ENCODE data around the gene ZNF586.

Gene ZNF586

DNA sequence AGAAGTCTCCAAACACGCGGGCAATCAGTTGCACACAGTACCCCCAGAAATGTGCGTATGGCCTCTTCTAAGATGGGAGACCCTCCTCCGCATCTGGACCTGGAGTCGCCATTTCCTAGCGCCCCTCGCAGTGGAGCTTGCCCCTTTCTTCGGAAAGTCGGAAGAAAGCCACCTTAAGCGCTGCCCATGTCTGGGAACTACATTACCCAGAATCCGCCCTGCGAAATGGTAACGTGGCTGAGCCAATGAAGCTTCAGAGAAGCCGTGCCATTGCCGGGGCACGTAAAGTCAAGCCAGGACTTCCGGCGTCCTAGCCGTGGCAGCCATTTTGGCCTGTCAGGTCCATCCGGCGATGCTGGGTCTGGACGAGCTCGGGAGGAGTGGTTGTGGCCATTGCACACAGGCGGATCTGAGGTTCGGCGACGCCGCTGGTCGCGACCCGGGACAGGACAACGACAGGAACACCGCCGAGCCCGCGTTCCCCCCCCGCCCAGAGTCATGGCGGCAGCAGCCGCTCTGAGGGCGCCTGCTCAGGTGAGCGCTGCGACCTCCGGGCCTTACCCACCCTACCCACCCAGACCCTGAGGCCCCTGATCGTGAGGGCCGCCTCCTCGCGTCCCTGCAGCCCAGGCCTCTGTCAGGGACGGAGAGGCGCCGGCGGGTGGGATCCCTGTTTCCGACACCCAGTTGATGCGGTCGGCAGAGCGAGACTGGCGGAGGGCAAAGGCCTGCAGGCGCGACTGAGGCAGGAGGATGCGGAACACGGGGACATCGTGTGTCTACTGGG lies at the start of gene ZNF586:
ZNF586 (plus strand) TSS at position 332 of the 787 bp plus-strand sequence; CDS start at position 499, 167 bp downstream.
- DNase-seq, result peak; percentile 12 to 92 (median 82)

DNA sequence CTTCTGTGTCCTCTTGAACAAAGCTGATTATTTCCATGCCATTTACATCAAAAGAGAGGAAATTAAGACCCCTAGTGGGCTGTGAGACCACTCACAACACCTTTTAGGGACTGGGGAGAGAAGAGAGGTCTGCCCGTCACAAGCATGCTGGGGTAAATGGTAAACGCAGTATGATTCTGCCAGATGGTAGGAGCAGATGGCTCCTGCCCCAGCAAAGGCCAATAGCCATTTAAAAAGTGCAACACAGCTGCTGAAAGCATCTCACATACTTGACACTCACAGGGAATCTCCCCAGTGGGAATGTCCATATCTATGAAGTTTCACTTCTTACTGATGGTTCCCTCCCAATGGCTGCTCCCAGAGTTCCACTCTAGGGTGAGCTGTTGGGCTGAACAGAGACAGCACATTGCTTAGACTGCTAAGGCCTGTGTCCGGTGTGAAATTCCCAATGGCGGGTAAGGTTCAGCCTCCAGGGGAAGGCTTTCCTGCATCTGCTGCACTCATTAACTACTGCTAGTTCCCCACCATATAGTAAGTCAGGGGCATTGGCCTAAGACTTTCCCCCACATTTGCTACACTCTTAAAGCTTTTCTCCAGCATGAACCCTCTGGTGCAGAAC lies 49.5 kb upstream of the ZNF586 start:
- DNase-seq, result peak in 1 of 14 donors; percentile 71

- DNase-seq, result no peak
Measured at GRCh38 chr19:57720878-57721277, 48.6 kb upstream of the ZNF586 start.

DNA sequence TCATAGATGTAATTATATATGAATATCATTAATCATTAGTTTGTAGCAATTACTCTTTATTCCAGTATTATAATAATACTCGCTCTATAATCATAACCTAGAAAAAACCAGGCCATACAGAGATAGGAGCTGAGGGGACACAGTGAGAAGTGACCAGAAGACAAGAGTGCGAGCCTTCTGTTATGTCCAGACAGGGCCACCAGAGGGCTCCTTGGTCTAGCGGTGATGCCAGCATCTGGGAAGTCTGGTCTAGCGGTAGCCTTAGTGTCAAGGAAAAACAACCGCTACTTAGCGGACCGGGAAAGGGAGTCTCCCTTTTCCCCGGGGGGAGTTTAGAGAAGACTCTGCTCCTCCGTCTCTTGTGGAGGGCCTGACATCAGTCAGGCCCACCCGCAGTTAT lies 31.2 kb upstream of the ZNF586 start:
- DNase-seq, result peak in 6 of 14 donors; percentile 0 to 51 (median 6)

- DNase-seq, result peak in 1 of 14 donors; percentile 0
Measured at GRCh38 chr19:57738770-57739169, 30.7 kb upstream of the ZNF586 start.

GRCh38 chr19:57746580-57747471 lies 22.6 kb upstream of the ZNF586 start, which contains the start of gene ZNF776:
TSS of gene ZNF776 (plus strand) at chr19:57746815. CDS start at chr19:57747059, 244 bp downstream.
- peak; percentile 4 to 86 (median 78) for DNase-seq

- no peak for DNase-seq
Measured at GRCh38 chr19:57747472-57747807, 22.0 kb upstream of the ZNF586 start.

DNA sequence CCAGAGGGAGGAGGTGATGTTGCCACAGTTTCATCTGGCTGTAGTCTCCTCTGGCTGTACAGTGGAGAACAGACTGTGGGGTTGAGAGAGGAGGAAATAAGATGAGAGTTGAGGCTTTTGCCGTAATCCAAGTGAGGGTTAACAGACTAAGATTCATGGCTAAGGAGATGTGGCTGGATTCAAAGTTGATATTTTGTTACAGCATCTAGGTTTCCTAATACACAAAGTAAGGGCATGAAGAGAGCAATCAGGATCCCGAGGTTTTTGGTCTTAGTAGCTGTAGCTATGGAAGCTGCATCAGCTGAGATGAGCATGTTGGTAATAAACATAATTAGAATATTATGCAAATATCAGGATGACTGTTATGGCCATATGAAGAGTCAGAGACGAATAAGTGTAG lies 21.4 kb upstream of the ZNF586 start:
- DNase-seq, result no peak

- no peak for DNase-seq
Measured at GRCh38 chr19:57754091-57754673, 15.3 kb upstream of the ZNF586 start.

- no peak for DNase-seq
Measured at GRCh38 chr19:57755031-57755430, 14.4 kb upstream of the ZNF586 start.

GRCh38 chr19:57757941-57758340 lies 11.5 kb upstream of the ZNF586 start:
- no peak for DNase-seq

DNA sequence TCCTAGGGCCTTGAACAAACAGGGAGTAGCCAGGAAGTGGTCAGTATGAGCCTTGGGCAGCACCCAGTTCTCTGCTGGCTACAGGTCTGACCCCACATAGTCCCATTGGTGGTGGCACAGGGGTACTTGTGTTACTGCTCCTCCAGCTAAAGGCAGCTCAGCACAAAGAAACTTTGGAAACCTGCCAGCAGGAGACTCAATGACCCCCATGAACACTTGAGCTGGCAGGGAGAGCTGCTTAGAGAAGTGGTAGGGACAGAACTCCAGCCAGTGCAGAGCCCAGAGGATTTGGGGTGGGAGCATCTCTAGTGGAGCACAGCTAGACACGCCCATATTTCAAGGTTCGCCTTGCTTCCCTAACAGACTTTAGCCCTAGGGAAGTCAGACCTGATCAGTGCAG lies 10.4 kb upstream of the ZNF586 start:
- peak in 1 of 14 donors; percentile 4 for DNase-seq

DNA sequence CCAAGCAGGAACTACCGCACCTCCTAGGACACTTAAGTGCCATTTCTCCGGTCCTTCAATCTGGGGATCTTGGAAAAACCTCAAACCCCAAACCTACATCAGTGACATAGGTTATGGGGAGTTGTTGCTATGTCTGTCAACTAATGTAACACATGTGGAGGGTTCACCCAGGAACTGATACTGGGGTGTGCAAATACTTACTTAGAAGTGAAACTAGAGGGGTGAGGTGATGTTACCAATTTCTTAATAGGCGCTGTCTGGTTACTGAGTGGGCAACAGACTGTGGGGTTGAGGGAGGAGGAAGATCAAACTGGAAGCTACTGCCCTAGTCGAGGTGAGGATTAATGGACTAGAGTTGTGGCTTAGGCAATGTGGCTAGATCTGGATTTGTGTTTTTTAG lies 1.9 kb downstream of the ZNF586 start:
- DNase-seq, result no peak

- DNase-seq, result no peak
Measured at GRCh38 chr19:57773488-57773887, 4.0 kb downstream of the ZNF586 start.

DNA sequence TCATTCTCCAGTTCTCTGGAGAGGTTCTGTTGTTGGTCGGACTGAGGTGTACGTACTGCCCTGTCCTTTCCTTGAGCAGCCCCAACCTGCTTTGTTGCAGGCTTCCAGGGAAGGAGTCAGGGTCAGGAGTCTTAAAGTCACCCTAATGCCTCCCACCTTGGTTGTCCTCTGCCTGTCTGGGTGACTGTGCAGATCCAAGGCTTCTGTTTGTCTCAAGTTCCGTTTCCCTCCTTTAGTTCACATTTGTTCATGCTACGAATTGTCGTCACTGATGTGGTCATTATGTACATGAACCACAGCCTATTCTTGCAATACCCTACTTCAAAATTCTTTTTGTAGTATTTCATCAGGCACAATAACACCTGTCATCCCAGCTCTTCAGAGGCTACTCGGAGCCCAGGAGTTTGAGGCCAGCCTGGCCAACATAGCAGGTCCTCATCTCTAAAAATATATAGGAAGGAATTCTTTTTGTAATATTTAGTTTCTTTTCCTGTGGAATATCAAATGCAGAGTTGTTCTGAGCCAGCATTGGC lies 7.4 kb downstream of the ZNF586 start:
- DNase-seq, result no peak

- DNase-seq, result no peak
Measured at GRCh38 chr19:57778336-57778735, 8.9 kb downstream of the ZNF586 start.

GRCh38 chr19:57779220-57779845 lies 9.9 kb downstream of the ZNF586 start:
- no peak for DNase-seq

GRCh38 chr19:57786286-57786685 lies 16.8 kb downstream of the ZNF586 start:
- no peak for DNase-seq

- DNase-seq, result no peak
Measured at GRCh38 chr19:57786906-57787305, 17.4 kb downstream of the ZNF586 start.

DNA sequence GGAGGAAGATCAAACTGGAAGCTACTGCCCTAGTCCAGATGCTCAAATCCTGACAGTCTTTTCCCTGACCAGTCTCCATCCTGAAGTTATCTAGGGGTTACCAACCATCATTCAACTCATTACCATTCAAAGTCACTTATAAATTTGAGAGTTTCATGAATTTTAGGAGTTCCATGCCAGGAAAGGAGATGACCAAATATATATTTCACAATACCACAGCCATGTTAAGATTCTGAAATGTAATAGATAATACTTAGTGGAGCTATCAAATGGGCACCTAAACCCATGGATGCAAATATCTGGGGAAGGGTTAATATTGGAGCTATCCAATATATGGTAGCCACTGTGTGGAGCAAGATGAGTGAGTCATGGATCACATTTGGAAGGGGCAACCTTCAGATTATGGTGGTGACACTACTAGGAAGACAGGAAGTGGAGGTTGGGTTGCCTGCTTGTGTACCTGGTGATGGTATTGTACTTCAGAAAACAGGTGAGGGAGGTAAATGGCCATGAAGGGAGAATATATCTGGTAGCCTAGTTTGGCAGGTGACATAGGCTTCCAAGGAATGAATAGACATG lies 18.7 kb downstream of the ZNF586 start:
- no peak for DNase-seq

- DNase-seq, result no peak
Measured at GRCh38 chr19:57789288-57789687, 19.8 kb downstream of the ZNF586 start.
